ENCODE data around the gene LUZP2.

LUZP2 gene

DNA sequence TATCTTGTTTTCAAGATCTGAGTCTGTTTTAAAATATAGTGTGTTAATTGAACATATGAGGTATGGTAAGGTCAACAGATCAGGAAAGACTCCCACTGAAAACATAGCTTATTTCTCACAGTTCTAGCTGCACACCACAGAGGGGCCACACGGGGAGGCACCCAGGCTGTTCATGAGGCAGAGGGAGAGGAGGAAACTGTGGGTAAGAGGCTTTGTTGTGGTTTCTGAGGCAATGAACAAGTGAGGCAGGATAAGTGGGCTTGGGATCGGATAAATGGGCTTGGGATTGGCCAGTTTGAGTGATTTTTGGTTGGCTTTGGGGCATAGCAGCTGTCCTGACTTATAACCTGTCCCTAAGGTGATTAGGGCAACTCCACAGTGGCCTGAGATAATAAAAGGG is 242.1 kb downstream of the LUZP2 start:
- Histone ChIP-seq H3K4me1 (ENCODE audit: control insufficient read depth in 1 of 2, insufficient read depth in 2 of 2, low read length in 2 of 2) (no peaks in the 10 kb centered on the region), H3K9me3 (ENCODE audit: control insufficient read depth in 1 of 2, low read length in 2 of 2) (no peaks in the 10 kb centered on the region), H3K27ac (ENCODE audit: low read depth, low read length) (no peak overlapping the region), H3K4me3 (ENCODE audit: low read depth in 1 of 2, low read length in 2 of 2) (no peak overlapping the region), H3K9ac (ENCODE audit: low read depth in 1 of 2, low read length in 2 of 2) (no peak overlapping the region), H3K27me3 (ENCODE audit: control insufficient read depth in 1 of 2, insufficient read depth in 2 of 2, low read length in 2 of 2) (no peaks in the 10 kb centered on the region), H3K36me3 (ENCODE audit: control insufficient read depth in 1 of 2, insufficient read depth in 2 of 2, low read length in 2 of 2) (no peaks in the 10 kb centered on the region)

DNA sequence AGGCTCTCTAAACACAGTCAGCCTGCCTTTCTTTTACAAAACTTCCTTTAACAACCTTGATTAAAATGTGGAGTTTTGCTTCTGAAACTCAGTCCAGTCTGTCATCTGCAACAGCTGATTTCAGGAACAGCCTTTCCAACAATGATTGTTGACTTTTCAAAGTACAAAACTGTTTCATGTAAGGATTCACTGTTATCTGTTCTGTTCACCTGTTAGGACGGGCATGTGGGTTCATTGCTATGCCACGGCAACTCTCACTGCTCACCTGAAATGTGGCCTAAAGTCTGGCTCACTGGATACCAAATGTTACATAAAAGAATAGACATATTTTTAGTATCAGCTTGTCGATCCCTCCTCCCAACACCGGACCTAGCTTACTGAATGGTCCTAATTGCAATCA is 242.8 kb downstream of the LUZP2 start:
- Histone ChIP-seq H3K9ac (ENCODE audit: low read depth in 1 of 2, low read length in 2 of 2) (no peak overlapping the region), H3K9me3 (ENCODE audit: control insufficient read depth in 1 of 2, low read length in 2 of 2) (no peaks in the 10 kb centered on the region)

DNA sequence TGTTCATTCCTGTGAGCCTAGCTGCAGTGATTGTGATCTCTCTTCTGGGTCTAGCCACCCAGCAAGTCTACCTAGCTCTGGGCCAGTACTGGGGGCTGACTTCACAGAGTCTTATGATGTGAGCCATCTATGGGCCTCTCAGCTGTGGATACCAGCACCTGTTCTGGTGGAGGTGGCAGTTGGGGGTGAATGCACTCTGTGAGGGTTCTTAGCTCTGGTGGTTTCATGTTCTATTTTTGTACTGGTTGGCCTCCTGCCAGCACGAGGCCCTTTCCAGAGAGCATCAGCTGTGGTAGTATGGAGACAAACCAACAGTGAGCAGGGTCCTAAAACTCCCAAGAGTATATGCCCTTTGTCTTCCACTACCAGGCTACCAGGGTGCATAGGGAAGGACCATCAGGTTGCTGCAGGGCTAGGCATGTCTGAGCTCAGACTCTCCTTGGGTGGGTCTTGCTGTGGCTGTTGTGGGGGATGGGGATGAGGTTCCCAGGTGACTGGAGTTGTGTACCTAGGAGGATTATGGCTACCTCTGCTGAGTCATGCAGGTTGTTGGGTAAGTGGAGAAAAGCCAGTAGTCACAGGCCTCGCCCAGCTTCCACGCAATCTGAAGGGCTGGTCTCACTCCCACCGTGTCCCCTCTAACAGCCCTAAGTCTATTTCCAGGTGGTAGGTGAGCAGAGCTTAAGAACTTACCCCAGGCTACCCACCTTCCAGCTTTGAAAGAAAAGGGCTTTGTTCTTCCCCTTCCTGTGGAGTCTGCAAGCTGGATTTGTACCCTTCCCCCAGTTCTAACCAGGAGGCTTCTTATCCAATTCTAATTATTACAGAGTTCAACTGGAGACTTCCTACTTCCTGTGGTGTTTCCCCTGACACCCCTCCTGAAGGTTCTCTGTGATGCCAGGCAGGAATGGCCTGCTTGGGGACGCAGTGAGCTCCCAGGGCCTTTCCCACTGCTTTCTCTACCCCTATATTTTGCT is 250.7 kb downstream of the LUZP2 start:
- Histone ChIP-seq H3K9me3 (ENCODE audit: control insufficient read depth in 1 of 2, low read length in 2 of 2) (no peaks in the 10 kb centered on the region), H3K4me3 (ENCODE audit: low read depth in 1 of 2, low read length in 2 of 2) (no peak overlapping the region), H3K27me3 (ENCODE audit: control insufficient read depth in 1 of 2, insufficient read depth in 2 of 2, low read length in 2 of 2) (no peaks in the 10 kb centered on the region), H3K4me1 (ENCODE audit: control insufficient read depth in 1 of 2, insufficient read depth in 2 of 2, low read length in 2 of 2) (no peaks in the 10 kb centered on the region), H3K9ac (ENCODE audit: low read depth in 1 of 2, low read length in 2 of 2) (no peak overlapping the region), H3K27ac (ENCODE audit: low read depth, low read length) (no peak overlapping the region), H3K36me3 (ENCODE audit: control insufficient read depth in 1 of 2, insufficient read depth in 2 of 2, low read length in 2 of 2) (no peaks in the 10 kb centered on the region)

More for the DNA sequence above, 242.8 kb downstream of the LUZP2 start:
- H3K36me3 ChIP-seq (ENCODE audit: control insufficient read depth in 1 of 2, insufficient read depth in 2 of 2, low read length in 2 of 2), result no peaks in the 10 kb centered on the region
- H3K4me1 ChIP-seq (ENCODE audit: control insufficient read depth in 1 of 2, insufficient read depth in 2 of 2, low read length in 2 of 2), result no peaks in the 10 kb centered on the region
- H3K27ac ChIP-seq (ENCODE audit: low read depth, low read length), result no peak overlapping the region
- no peak overlapping the region for H3K4me3 ChIP-seq (ENCODE audit: low read depth in 1 of 2, low read length in 2 of 2)
- H3K27me3 ChIP-seq (ENCODE audit: control insufficient read depth in 1 of 2, insufficient read depth in 2 of 2, low read length in 2 of 2), result no peaks in the 10 kb centered on the region

DNA sequence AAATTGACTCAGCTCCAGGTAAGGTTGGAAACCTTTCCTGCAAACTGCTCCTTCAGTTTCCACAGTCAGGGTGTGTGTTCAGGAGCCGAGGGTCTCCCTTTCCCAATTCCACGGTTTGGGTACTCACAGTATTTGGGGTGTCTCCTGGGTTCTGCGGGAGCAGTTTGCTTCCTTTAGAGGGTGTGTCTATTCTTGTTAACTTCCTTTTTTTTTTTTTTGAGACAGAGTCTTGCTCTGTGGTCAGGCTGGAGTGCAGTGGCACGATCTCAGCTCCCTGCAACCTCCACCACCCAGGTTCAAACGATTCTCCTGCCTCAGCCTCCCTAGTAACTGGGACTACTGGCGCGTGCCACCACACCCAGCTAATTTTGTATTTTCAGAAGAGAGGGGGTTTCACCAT is 251.4 kb downstream of the LUZP2 start:
- Histone ChIP-seq H3K36me3 (ENCODE audit: control insufficient read depth in 1 of 2, insufficient read depth in 2 of 2, low read length in 2 of 2) (no peaks in the 10 kb centered on the region), H3K27me3 (ENCODE audit: control insufficient read depth in 1 of 2, insufficient read depth in 2 of 2, low read length in 2 of 2) (no peaks in the 10 kb centered on the region), H3K9ac (ENCODE audit: low read depth in 1 of 2, low read length in 2 of 2) (no peak overlapping the region), H3K27ac (ENCODE audit: low read depth, low read length) (no peak overlapping the region), H3K4me1 (ENCODE audit: control insufficient read depth in 1 of 2, insufficient read depth in 2 of 2, low read length in 2 of 2) (no peaks in the 10 kb centered on the region), H3K9me3 (ENCODE audit: control insufficient read depth in 1 of 2, low read length in 2 of 2) (no peaks in the 10 kb centered on the region), H3K4me3 (ENCODE audit: low read depth in 1 of 2, low read length in 2 of 2) (no peak overlapping the region)

DNA sequence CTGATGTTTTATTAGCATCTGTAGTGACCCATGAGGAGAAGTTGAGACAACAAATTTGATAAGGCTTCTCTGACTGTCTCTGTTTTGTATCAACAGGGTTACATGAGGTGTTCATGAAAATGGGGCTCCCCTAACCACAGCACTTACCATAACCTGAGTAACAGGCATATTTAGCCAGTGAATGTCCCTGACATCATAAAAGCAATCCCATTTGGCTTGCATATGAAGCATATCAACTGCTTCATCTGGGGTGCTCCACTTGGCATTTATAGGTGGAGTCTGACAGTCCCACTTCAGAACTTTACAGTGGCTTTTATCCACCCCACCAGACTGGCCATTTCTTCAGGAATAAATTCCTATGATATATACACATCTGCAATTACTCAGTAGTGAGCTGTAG is 257.6 kb downstream of the LUZP2 start:
- no peaks in the 10 kb centered on the region for H3K27me3 ChIP-seq (ENCODE audit: control insufficient read depth in 1 of 2, insufficient read depth in 2 of 2, low read length in 2 of 2)
- H3K4me3 ChIP-seq (ENCODE audit: low read depth in 1 of 2, low read length in 2 of 2), result no peak overlapping the region

DNA sequence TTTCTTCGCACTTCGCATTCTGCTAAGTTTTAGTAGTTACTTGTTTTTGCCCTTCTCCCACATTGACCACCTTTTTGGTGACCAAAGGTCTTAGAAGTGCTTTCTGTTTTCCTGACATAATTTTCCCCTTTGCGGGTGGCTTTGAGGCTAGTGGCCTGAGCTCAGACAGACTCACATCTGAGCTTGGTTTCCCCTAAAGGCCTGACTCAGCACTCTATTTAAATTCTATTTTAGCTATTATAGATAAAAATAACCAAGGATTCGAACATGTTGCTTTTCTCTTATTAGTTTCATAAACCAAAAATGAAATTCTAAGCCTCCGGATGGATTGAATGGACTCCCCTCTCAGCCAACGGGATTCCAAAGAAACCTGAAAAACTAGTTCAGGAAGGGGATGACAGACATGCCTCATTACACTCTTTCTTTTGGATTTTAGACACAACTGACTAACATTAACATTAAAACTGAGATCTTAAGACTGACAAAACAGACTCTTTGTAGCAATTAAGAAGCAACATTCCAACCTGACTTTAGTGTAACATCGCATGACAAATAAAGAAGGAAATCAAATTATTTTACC is 258.5 kb downstream of the LUZP2 start:
- Histone ChIP-seq H3K9me3 (ENCODE audit: control insufficient read depth in 1 of 2, low read length in 2 of 2) (no peaks in the 10 kb centered on the region), H3K36me3 (ENCODE audit: control insufficient read depth in 1 of 2, insufficient read depth in 2 of 2, low read length in 2 of 2) (no peaks in the 10 kb centered on the region), H3K4me1 (ENCODE audit: control insufficient read depth in 1 of 2, insufficient read depth in 2 of 2, low read length in 2 of 2) (no peaks in the 10 kb centered on the region), H3K4me3 (ENCODE audit: low read depth in 1 of 2, low read length in 2 of 2) (no peak overlapping the region), H3K27me3 (ENCODE audit: control insufficient read depth in 1 of 2, insufficient read depth in 2 of 2, low read length in 2 of 2) (no peaks in the 10 kb centered on the region), H3K27ac (ENCODE audit: low read depth, low read length) (no peak overlapping the region), H3K9ac (ENCODE audit: low read depth in 1 of 2, low read length in 2 of 2) (no peak overlapping the region)

More for the DNA sequence above, 257.6 kb downstream of the LUZP2 start:
- Histone ChIP-seq H3K36me3 (ENCODE audit: control insufficient read depth in 1 of 2, insufficient read depth in 2 of 2, low read length in 2 of 2) (no peaks in the 10 kb centered on the region), H3K9me3 (ENCODE audit: control insufficient read depth in 1 of 2, low read length in 2 of 2) (no peaks in the 10 kb centered on the region), H3K9ac (ENCODE audit: low read depth in 1 of 2, low read length in 2 of 2) (no peak overlapping the region), H3K27ac (ENCODE audit: low read depth, low read length) (no peak overlapping the region), H3K4me1 (ENCODE audit: control insufficient read depth in 1 of 2, insufficient read depth in 2 of 2, low read length in 2 of 2) (no peaks in the 10 kb centered on the region)

DNA sequence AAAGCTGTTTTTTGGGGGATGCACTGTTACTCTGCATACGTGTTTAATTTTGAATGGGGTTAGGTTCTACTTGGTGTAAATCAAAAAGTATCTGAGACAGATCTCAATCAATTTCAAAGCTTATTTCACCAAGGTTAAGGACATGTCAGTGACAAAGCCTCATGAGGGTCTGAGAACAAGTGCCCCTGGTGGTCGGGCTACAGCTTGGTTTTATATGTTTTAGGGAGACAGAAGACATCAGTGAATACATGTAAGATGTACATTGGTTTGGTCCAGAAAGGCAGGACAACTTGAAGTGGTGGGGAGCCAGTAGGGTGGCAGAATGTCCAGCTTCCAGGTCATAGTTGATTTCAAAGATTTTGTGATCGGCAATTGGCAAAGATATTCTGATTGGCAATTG is 262.9 kb downstream of the LUZP2 start:
- Histone ChIP-seq H3K36me3 (ENCODE audit: control insufficient read depth in 1 of 2, insufficient read depth in 2 of 2, low read length in 2 of 2) (no peaks in the 10 kb centered on the region), H3K27ac (ENCODE audit: low read depth, low read length) (no peak overlapping the region), H3K4me3 (ENCODE audit: low read depth in 1 of 2, low read length in 2 of 2) (no peak overlapping the region), H3K4me1 (ENCODE audit: control insufficient read depth in 1 of 2, insufficient read depth in 2 of 2, low read length in 2 of 2) (no peaks in the 10 kb centered on the region), H3K9me3 (ENCODE audit: control insufficient read depth in 1 of 2, low read length in 2 of 2) (no peaks in the 10 kb centered on the region), H3K9ac (ENCODE audit: low read depth in 1 of 2, low read length in 2 of 2) (no peak overlapping the region), H3K27me3 (ENCODE audit: control insufficient read depth in 1 of 2, insufficient read depth in 2 of 2, low read length in 2 of 2) (no peaks in the 10 kb centered on the region)

DNA sequence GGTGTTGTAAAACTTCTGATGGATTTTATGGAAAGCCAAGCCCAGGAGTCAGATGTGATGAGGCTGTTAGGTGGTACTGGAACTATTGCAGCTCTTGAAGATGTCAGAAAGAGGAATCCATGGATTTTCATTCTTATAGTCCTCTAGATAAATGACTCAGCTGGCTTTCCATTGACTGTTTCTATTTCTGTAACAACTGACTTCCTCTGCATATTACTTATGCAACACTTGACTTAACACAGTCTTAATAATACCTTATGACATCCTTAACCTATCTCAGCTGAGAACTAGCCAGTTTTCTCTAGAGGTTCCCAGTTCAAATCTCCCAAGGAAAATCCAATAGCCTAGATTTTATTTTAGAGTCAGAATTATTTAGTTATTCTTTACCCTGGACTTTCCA is 263.8 kb downstream of the LUZP2 start:
- H3K4me1 ChIP-seq (ENCODE audit: control insufficient read depth in 1 of 2, insufficient read depth in 2 of 2, low read length in 2 of 2), result no peaks in the 10 kb centered on the region
- no peak overlapping the region for H3K27ac ChIP-seq (ENCODE audit: low read depth, low read length)
- H3K27me3 ChIP-seq (ENCODE audit: control insufficient read depth in 1 of 2, insufficient read depth in 2 of 2, low read length in 2 of 2), result no peaks in the 10 kb centered on the region
- H3K9me3 ChIP-seq (ENCODE audit: control insufficient read depth in 1 of 2, low read length in 2 of 2), result no peaks in the 10 kb centered on the region
- no peak overlapping the region for H3K4me3 ChIP-seq (ENCODE audit: low read depth in 1 of 2, low read length in 2 of 2)
- H3K9ac ChIP-seq (ENCODE audit: low read depth in 1 of 2, low read length in 2 of 2), result no peak overlapping the region
- no peaks in the 10 kb centered on the region for H3K36me3 ChIP-seq (ENCODE audit: control insufficient read depth in 1 of 2, insufficient read depth in 2 of 2, low read length in 2 of 2)

DNA sequence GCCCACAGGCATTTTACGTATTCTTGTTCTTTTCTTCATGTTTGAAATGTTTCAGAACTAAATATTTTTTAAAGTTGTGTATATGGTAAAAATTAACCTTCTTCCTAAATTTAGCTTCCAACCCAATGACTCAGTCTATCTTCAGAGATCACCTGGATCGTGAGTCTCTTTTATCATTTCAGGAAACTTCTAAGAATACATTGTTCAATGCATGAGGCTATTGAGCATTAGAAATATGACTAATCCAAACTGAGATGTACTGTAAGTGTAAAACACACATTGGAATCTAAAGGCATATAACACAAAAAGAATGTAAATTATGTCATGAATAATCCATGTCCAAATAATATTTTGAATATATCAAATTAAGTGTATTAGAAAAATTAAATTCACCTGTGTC is 265.2 kb downstream of the LUZP2 start:
- no peak overlapping the region for H3K27ac ChIP-seq (ENCODE audit: low read depth, low read length)
- H3K9ac ChIP-seq (ENCODE audit: low read depth in 1 of 2, low read length in 2 of 2), result no peak overlapping the region
- H3K27me3 ChIP-seq (ENCODE audit: control insufficient read depth in 1 of 2, insufficient read depth in 2 of 2, low read length in 2 of 2), result no peaks in the 10 kb centered on the region
- H3K4me1 ChIP-seq (ENCODE audit: control insufficient read depth in 1 of 2, insufficient read depth in 2 of 2, low read length in 2 of 2), result no peaks in the 10 kb centered on the region
- no peak overlapping the region for H3K4me3 ChIP-seq (ENCODE audit: low read depth in 1 of 2, low read length in 2 of 2)
- H3K36me3 ChIP-seq (ENCODE audit: control insufficient read depth in 1 of 2, insufficient read depth in 2 of 2, low read length in 2 of 2), result no peaks in the 10 kb centered on the region
- no peaks in the 10 kb centered on the region for H3K9me3 ChIP-seq (ENCODE audit: control insufficient read depth in 1 of 2, low read length in 2 of 2)

DNA sequence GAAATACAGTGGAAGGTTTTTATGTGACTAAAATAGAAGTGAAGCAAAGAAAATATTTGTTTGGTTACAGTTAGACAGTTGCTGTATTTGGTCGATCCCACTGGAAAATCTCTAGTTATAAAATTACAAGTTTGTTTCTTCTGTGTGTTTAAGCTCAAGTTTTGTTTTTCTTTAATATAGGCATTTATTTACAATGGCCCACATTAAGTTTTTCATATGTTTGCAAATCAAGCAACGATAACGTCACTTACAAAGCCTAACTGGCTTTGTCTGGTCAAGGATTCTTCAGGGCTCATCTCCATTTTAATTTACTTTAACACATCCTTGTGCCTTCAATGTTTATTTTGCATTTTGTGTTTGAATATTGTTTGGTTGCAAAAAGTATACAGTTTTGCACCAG is 270.6 kb downstream of the LUZP2 start:
- no peaks in the 10 kb centered on the region for H3K27me3 ChIP-seq (ENCODE audit: control insufficient read depth in 1 of 2, insufficient read depth in 2 of 2, low read length in 2 of 2)

More for the DNA sequence above, 270.6 kb downstream of the LUZP2 start:
- no peak overlapping the region for H3K4me3 ChIP-seq (ENCODE audit: low read depth in 1 of 2, low read length in 2 of 2)
- H3K27ac ChIP-seq (ENCODE audit: low read depth, low read length), result no peak overlapping the region
- H3K9ac ChIP-seq (ENCODE audit: low read depth in 1 of 2, low read length in 2 of 2), result no peak overlapping the region
- no peaks in the 10 kb centered on the region for H3K36me3 ChIP-seq (ENCODE audit: control insufficient read depth in 1 of 2, insufficient read depth in 2 of 2, low read length in 2 of 2)
- H3K9me3 ChIP-seq (ENCODE audit: control insufficient read depth in 1 of 2, low read length in 2 of 2), result no peaks in the 10 kb centered on the region
- H3K4me1 ChIP-seq (ENCODE audit: control insufficient read depth in 1 of 2, insufficient read depth in 2 of 2, low read length in 2 of 2), result no peaks in the 10 kb centered on the region

Measured in duodenal mucosa (tissue), 2 donors.